Measurements from ENCODE around the gene NEK9.
"Not testable (repeated sequence)": the region's sequence is repeated elsewhere in the genome, so short reads cannot be mapped to it uniquely, and the experiment has no call there.

Gene NEK9

DNA sequence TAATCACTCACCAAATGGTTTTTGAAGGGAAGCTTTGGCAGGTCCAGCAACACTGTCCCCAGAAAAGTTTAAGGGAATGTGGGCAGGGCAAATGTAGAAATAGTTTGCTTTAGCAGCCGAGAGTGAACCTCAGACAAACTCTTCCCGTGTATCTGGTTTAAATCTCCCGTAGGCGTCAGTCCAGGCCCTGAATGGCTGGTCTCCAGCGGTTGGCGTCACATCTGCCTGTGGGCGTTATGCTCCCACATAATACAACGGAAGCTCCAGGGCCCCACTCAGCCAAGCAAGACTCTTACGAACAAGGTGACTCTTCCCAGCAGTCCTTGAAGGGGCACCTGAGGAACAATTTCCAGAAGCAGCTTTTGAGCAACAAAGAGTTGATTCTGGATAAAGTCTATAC, 56.5 kb downstream of the NEK9 start:
- Histone ChIP-seq H3K27me3 (ENCODE audit: control insufficient read depth, insufficient read depth, low read length) (no peaks in the 10 kb centered on the region), H3K4me3 (ENCODE audit: low read depth, low read length) (peak overlapping the region; percentile 45), H3K9ac (ENCODE audit: low read depth, low read length) (no peak overlapping the region), H3K4me1 (ENCODE audit: control insufficient read depth, insufficient read depth, low read length) (no peaks in the 10 kb centered on the region), H3K36me3 (ENCODE audit: control insufficient read depth, insufficient read depth, low read length) (no peaks in the 10 kb centered on the region), H3K9me3 (ENCODE audit: control insufficient read depth, insufficient read depth, low read length) (no peaks in the 10 kb centered on the region)

DNA sequence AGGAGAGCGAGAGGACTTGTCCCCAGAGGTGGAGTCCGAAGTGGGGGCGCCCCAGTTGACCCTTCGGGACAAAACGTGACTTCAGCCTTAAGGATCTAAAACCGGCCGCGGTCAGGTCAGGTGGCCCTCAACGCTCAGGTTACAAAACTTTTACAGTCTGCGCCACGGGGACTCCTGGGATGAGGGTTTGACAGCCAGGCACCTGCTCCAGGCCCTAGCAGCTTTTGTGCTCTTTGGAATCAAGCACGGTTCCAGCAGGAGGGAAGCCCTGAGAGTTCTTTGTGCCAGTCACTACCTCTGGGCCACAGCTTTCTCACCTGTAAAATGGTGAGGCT, 57.1 kb downstream of the NEK9 start:
- H3K9me3 ChIP-seq (ENCODE audit: control insufficient read depth, insufficient read depth, low read length), result no peaks in the 10 kb centered on the region
- no peaks in the 10 kb centered on the region for H3K27me3 ChIP-seq (ENCODE audit: control insufficient read depth, insufficient read depth, low read length)
- H3K36me3 ChIP-seq (ENCODE audit: control insufficient read depth, insufficient read depth, low read length), result no peaks in the 10 kb centered on the region
- no peaks in the 10 kb centered on the region for H3K4me1 ChIP-seq (ENCODE audit: control insufficient read depth, insufficient read depth, low read length)
- H3K4me3 ChIP-seq (ENCODE audit: low read depth, low read length), result peak overlapping the region; percentile 45
- peak overlapping the region; percentile 65 for H3K9ac ChIP-seq (ENCODE audit: low read depth, low read length)

DNA sequence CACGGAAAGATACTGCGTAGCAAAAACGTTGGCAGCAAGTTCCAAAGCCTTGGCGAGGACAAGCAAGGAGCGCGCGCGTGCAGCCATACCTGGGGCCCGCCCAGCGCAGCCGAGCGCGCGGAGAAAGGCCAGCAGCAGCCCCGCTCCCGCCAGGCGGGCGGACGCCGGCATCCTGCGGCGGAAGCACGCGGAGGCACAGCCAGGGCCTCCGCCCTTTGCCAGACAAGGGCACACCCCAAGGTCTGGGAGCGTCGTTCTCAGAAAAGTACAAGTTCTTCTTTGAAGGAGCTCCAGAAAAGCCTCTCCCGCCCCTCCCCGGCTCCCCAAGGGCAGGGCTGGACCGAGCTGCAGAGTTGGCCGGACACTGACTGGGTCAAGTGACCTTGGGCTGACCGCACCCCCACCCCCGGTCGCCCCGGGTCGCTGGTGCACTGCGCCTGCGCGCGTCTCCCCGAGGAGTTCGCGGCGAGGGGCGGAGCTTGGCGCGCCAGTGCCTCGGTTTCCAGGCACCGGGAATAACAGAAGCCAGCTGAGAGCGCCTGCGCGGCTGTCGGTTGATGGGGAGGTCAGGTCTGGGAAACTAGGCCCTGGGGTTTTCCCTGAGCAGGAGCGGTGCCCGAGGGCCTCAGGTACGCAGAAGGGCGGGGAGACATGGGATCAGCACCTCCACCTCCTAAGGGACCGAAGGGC, 57.6 kb downstream of the NEK9 start, which contains the start of gene ZC2HC1C:
Gene ZC2HC1C (plus strand): TSS at position 521 of the 690 bp plus-strand sequence. CDS start 933 bp downstream, outside the sequence.
- Histone ChIP-seq H3K9ac (ENCODE audit: low read depth, low read length) (peak within 1 kb of the TSS; percentile 65), H3K4me1 (ENCODE audit: control insufficient read depth, insufficient read depth, low read length) (no peaks in the 10 kb centered on the region), H3K9me3 (ENCODE audit: control insufficient read depth, insufficient read depth, low read length) (no peaks in the 10 kb centered on the region), H3K36me3 (ENCODE audit: control insufficient read depth, insufficient read depth, low read length) (no peaks in the 10 kb centered on the region), H3K4me3 (ENCODE audit: low read depth, low read length) (peak within 1 kb of the TSS; percentile 45), H3K27me3 (ENCODE audit: control insufficient read depth, insufficient read depth, low read length) (no peaks in the 10 kb centered on the region)

DNA sequence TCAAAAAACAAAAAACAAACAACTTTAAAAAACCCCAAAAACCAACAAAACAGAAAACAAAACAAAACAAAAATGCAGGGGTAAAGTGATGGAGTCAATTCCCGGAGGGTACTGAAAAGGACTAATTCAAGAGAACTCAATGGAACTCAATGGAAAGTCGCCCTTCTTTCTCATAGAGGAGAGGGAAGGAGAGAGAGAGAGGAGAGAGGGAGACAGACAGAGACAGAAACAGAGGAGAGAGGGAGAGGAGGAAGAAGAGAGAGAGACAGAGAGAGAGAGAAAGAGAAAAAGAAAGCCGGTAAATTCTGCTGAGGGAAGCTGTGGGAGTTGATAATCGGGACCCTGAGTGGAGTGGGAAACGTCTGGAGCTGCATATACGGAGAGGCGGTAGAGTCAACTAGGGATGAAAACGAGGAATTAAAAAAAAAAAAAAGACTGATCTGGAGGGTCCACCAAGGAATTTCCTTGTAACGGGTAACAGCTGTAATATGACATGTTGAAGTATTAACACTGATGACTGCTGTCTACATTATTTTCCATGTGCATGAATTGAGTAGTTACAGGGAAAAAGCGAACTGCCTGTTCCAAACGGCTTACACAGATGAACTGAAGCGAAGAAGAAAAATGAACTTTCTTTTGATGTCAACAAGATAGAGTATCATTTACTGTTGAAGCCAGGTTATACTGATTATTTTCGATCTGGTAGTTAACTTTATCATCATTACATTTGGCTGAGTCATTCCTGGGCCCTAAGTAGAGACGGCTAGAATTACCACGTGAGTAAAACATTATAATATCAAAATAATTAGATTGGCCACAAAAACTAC, 58.3 kb downstream of the NEK9 start:
- H3K36me3 ChIP-seq (ENCODE audit: control insufficient read depth, insufficient read depth, low read length), result no peaks in the 10 kb centered on the region
- H3K9me3 ChIP-seq (ENCODE audit: control insufficient read depth, insufficient read depth, low read length), result no peaks in the 10 kb centered on the region
- H3K9ac ChIP-seq (ENCODE audit: low read depth, low read length), result peak overlapping the region; percentile 38
- no peaks in the 10 kb centered on the region for H3K4me1 ChIP-seq (ENCODE audit: control insufficient read depth, insufficient read depth, low read length)
- no peaks in the 10 kb centered on the region for H3K27me3 ChIP-seq (ENCODE audit: control insufficient read depth, insufficient read depth, low read length)
- H3K4me3 ChIP-seq (ENCODE audit: low read depth, low read length), result peak overlapping the region; percentile 45

DNA sequence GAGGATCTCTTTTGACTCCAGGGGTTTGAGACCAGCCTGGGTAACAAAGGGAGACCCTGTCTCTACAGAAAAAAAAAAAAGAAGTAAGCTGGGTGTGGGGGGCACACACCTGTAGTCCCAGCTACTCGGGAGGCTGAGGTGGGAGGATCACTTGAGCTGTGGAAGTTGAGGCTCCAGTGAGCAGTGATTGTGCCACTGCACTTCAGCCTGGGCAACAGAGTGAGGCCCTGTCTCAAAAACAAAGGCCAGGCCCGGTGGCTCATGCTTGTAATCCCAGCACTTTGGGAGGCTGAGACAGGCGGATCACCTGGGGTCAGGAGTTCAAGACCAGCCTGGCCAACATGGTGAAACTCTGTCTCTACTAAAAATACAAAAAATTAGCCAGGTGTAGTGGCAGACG, 59.1 kb downstream of the NEK9 start:
- not testable (repeated sequence) for H3K36me3 ChIP-seq (ENCODE audit: control insufficient read depth, insufficient read depth, low read length); H3K4me1 ChIP-seq (ENCODE audit: control insufficient read depth, insufficient read depth, low read length); H3K9ac ChIP-seq (ENCODE audit: low read depth, low read length); H3K27me3 ChIP-seq (ENCODE audit: control insufficient read depth, insufficient read depth, low read length); H3K9me3 ChIP-seq (ENCODE audit: control insufficient read depth, insufficient read depth, low read length)
- H3K4me3 ChIP-seq (ENCODE audit: low read depth, low read length), result peak overlapping the region; percentile 45

DNA sequence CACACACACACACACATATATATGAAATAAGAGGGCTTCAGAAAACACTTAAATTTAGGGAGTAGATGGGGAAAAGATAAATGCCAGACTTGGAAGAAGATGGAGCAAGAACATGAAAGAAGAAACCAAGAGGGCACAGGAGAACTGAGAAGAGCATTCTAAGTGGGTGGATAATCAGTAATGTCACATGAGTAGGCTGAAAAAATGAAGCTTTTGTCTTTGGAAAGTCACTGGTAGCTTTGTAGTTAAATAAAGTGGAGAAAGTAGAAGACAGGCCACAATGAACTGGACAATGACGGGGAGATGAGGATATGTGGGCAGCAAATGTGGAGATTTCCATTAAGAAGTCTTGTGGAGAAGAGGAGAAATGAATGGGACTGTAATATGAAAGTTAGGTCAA, 59.6 kb downstream of the NEK9 start:
- H3K27me3 ChIP-seq (ENCODE audit: control insufficient read depth, insufficient read depth, low read length), result no peaks in the 10 kb centered on the region
- H3K9me3 ChIP-seq (ENCODE audit: control insufficient read depth, insufficient read depth, low read length), result no peaks in the 10 kb centered on the region
- no peak overlapping the region for H3K9ac ChIP-seq (ENCODE audit: low read depth, low read length)
- H3K36me3 ChIP-seq (ENCODE audit: control insufficient read depth, insufficient read depth, low read length), result no peaks in the 10 kb centered on the region
- H3K4me3 ChIP-seq (ENCODE audit: low read depth, low read length), result no peak overlapping the region
- H3K4me1 ChIP-seq (ENCODE audit: control insufficient read depth, insufficient read depth, low read length), result no peaks in the 10 kb centered on the region

DNA sequence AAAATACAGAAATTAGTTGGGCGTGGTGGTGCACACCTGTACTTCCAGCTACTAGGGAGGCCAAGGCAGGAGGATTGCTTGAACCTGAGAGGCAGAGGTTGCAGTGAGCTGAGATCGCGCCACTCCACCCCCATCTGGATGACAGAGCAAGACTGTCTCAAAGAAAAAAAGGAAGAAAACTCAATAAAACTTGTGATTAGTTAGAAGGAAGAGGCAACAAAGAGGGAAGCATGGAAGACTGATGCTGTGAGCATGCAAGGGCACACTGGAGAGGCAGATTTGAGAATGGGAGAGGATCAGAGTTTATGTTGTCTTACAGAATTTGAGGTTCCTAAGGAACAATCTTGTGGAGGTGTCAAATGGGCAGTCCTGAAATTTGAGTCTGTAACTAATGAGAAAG, 60.2 kb downstream of the NEK9 start:
- no peak overlapping the region for H3K9ac ChIP-seq (ENCODE audit: low read depth, low read length)
- no peaks in the 10 kb centered on the region for H3K36me3 ChIP-seq (ENCODE audit: control insufficient read depth, insufficient read depth, low read length)
- H3K9me3 ChIP-seq (ENCODE audit: control insufficient read depth, insufficient read depth, low read length), result no peaks in the 10 kb centered on the region
- no peak overlapping the region for H3K4me3 ChIP-seq (ENCODE audit: low read depth, low read length)
- no peaks in the 10 kb centered on the region for H3K4me1 ChIP-seq (ENCODE audit: control insufficient read depth, insufficient read depth, low read length)
- no peaks in the 10 kb centered on the region for H3K27me3 ChIP-seq (ENCODE audit: control insufficient read depth, insufficient read depth, low read length)

DNA sequence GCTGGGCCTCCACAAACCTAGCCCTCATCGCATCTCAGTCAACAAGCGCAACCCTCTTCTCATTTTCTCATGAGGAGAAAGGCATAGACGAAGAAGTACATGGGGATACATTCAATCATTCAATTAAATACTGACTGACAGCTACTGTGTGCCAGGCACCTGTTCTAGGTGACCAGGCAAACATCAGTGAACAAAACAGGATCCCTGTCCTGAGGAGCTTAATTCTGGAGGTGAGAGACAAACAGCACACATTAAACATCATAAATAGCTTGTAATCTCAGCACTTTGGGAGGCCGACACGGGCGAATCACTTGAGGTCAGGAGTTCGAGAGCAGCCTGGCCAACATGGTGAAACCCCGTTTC, 62.7 kb downstream of the NEK9 start:
- no peaks in the 10 kb centered on the region for H3K4me1 ChIP-seq (ENCODE audit: control insufficient read depth, insufficient read depth, low read length)
- peak overlapping the region; percentile 51 for H3K4me3 ChIP-seq (ENCODE audit: low read depth, low read length)
- no peaks in the 10 kb centered on the region for H3K36me3 ChIP-seq (ENCODE audit: control insufficient read depth, insufficient read depth, low read length)
- no peaks in the 10 kb centered on the region for H3K27me3 ChIP-seq (ENCODE audit: control insufficient read depth, insufficient read depth, low read length)
- no peaks in the 10 kb centered on the region for H3K9me3 ChIP-seq (ENCODE audit: control insufficient read depth, insufficient read depth, low read length)
- H3K9ac ChIP-seq (ENCODE audit: low read depth, low read length), result no peak overlapping the region

DNA sequence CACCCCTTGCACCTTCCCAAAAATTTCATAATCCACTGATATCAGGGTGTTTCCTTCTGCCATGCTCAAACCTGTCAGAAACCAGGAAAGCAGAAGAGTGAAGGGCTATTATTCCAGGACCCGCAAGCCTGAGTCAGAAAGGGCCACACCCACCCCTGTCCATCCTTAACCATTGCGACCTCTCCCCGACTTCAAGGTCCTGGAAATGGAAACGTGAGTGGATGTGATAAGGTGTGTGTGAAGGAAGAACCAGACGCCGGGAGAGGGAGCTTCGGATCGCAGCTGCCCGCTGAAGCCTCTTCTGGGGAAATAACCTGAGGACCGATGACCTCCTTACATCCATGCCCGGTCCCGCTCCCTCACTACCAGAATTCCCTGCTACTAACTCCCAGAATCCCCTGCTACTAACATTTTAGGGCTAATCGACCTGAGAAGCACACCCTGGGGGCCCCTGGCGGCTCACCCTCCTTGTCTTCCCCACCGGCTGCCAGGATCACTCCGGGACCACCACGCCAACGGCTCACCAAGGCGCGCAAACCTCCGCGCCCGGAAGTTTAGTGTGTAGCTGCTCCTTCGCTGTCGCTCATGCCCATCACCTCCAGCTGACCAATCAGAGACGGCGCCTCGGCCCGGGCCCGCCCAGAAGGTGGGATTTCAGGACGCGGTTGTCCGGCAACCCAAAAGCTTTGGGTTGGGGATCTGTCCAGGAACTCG, 63.2 kb downstream of the NEK9 start, which contains the start of gene ACYP1:
Gene ACYP1 (minus strand): TSS at position 534 of the 714 bp plus-strand sequence. CDS start 471 bp downstream, at position 63.
- no peaks in the 10 kb centered on the region for H3K27me3 ChIP-seq (ENCODE audit: control insufficient read depth, insufficient read depth, low read length)
- H3K36me3 ChIP-seq (ENCODE audit: control insufficient read depth, insufficient read depth, low read length), result no peaks in the 10 kb centered on the region
- H3K9me3 ChIP-seq (ENCODE audit: control insufficient read depth, insufficient read depth, low read length), result no peaks in the 10 kb centered on the region
- H3K9ac ChIP-seq (ENCODE audit: low read depth, low read length), result peak within 1 kb of the TSS; percentile 58
- no peaks in the 10 kb centered on the region for H3K4me1 ChIP-seq (ENCODE audit: control insufficient read depth, insufficient read depth, low read length)
- H3K4me3 ChIP-seq (ENCODE audit: low read depth, low read length), result peak within 1 kb of the TSS; percentile 85

DNA sequence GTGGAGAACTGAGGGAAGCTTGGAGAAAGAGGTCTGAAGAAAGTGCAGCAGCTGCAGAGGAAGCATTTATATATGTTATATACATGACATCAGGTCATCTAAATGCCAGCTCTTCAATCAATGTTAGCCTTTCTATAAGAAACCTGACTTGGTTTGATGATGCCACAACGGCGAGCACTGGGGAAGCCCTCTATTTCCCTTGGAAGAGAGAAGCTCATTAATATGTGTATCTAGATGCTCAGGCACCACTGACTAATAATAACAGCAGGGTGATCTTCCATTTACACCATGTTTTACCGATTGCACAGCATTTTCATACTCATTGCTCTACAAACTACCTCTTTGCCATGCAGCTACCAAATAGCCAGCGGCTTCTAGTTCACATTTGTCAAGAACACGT, 63.8 kb downstream of the NEK9 start:
- Histone ChIP-seq H3K36me3 (ENCODE audit: control insufficient read depth, insufficient read depth, low read length) (no peaks in the 10 kb centered on the region), H3K4me1 (ENCODE audit: control insufficient read depth, insufficient read depth, low read length) (no peaks in the 10 kb centered on the region), H3K27me3 (ENCODE audit: control insufficient read depth, insufficient read depth, low read length) (no peaks in the 10 kb centered on the region), H3K4me3 (ENCODE audit: low read depth, low read length) (peak overlapping the region; percentile 85), H3K9ac (ENCODE audit: low read depth, low read length) (no peak overlapping the region), H3K9me3 (ENCODE audit: control insufficient read depth, insufficient read depth, low read length) (no peaks in the 10 kb centered on the region)

DNA sequence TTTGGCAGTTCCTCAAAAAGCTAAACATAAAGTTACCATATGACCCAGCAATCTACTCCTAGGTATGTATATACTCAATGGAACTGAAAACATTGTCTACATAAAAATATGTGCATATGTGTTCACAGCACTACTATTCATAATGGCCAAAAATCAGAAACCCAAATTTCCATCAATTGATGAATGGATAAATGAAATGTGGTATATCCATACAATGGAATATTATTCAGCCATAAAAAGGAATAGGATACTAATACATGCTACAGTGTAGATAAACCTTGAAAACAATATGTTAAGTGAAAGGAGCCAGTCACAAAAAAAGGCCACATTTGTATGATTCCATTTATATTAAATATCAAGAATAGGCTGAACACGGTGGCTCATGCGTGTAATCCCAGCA, 66.4 kb downstream of the NEK9 start:
- Histone ChIP-seq H3K4me1 (ENCODE audit: control insufficient read depth, insufficient read depth, low read length) (no peaks in the 10 kb centered on the region), H3K27me3 (ENCODE audit: control insufficient read depth, insufficient read depth, low read length) (no peaks in the 10 kb centered on the region), H3K36me3 (ENCODE audit: control insufficient read depth, insufficient read depth, low read length) (no peaks in the 10 kb centered on the region), H3K9me3 (ENCODE audit: control insufficient read depth, insufficient read depth, low read length) (no peaks in the 10 kb centered on the region), H3K9ac (ENCODE audit: low read depth, low read length) (no peak overlapping the region), H3K4me3 (ENCODE audit: low read depth, low read length) (no peak overlapping the region)
